NCI-H2227 (cell line): Measurements from ENCODE around the gene NINL.
"Not testable (repeated sequence)": the region's sequence is repeated elsewhere in the genome, so short reads cannot be mapped to it uniquely, and the experiment has no call there.

ENCODE experiments used
- DNase-seq: peaks from one replicate; lab custom pipeline; 2025; ENCODE audit not compliant: unreplicated experiment; lab: John Stamatoyannopoulos, UW

The NINL gene

GRCh38 chr20:25600632-25601031, 15.3 kb upstream of the NINL start:
- no peak for DNase-seq

- DNase-seq, result no peak
Observed at GRCh38 chr20:25592135-25592852, 7.0 kb upstream of the NINL start.

GRCh38 chr20:25590778-25591177, 5.4 kb upstream of the NINL start:
- DNase-seq, result not testable (repeated sequence)

GRCh38 chr20:25588491-25588890, 3.2 kb upstream of the NINL start:
- no peak for DNase-seq

GRCh38 chr20:25587536-25587935, 2.2 kb upstream of the NINL start:
- no peak for DNase-seq

GRCh38 chr20:25586877-25587276, 1.5 kb upstream of the NINL start:
- DNase-seq, result no peak

GRCh38 chr20:25583607-25584006, 1.7 kb downstream of the NINL start:
- not testable (repeated sequence) for DNase-seq

GRCh38 chr20:25580711-25581110, 4.6 kb downstream of the NINL start:
- DNase-seq, result no peak

- peak; percentile 5 for DNase-seq
Observed at GRCh38 chr20:25579081-25579770, 6.1 kb downstream of the NINL start.

GRCh38 chr20:25576783-25577530, 8.4 kb downstream of the NINL start:
- DNase-seq, result no peak

GRCh38 chr20:25574411-25574810, 10.9 kb downstream of the NINL start:
- DNase-seq, result no peak

- DNase-seq, result no peak
Observed at GRCh38 chr20:25573288-25574251, 11.8 kb downstream of the NINL start.

- no peak for DNase-seq
Observed at GRCh38 chr20:25571817-25572216, 13.5 kb downstream of the NINL start.

GRCh38 chr20:25571240-25571639, 14.1 kb downstream of the NINL start:
- DNase-seq, result peak; percentile 12

- DNase-seq, result no peak
Observed at GRCh38 chr20:25570148-25570530, 15.2 kb downstream of the NINL start.

- no peak for DNase-seq
Observed at GRCh38 chr20:25567286-25567685, 18.0 kb downstream of the NINL start.

- no peak for DNase-seq
Observed at GRCh38 chr20:25566821-25567220, 18.5 kb downstream of the NINL start.

- no peak for DNase-seq
Observed at GRCh38 chr20:25565578-25566157, 19.7 kb downstream of the NINL start.

GRCh38 chr20:25563876-25564275, 21.5 kb downstream of the NINL start:
- no peak for DNase-seq

GRCh38 chr20:25563362-25563761, 22.0 kb downstream of the NINL start:
- DNase-seq, result no peak
